HG03039 (cell line): ENCODE results near the gene THBD.

Experiments
- ATAC-seq: cut with Tn5 transposase; IDR thresholded peaks from one replicate; pipeline ENCODE4 v1.9.1; 2021; ENCODE audit warnings: mild to moderate bottlenecking, moderate library complexity; ENCODE audit not compliant: unreplicated experiment

THBD gene

GRCh38 chr20:23063581-23063980, 14.1 kb upstream of the THBD start:
- no peak for ATAC-seq

DNA sequence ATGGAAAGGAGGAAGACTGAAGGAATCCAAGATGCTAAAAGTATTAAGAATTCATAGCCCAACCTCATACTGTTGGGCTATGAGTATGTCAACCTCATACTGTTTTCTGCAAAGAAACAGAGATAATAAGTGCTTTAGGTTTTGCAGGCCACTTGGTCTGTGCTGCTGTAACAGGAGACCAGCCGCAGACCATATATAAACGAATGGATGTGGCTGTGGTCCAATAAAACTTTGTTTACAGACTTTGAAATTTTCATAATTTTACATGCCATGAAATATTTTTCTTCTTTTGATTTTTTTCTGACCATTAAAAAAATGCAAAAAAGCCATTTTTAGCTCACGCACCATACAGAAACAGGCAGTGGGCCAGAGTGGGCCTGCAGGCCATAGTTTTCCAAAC, 13.7 kb upstream of the THBD start:
- no peak for ATAC-seq

DNA sequence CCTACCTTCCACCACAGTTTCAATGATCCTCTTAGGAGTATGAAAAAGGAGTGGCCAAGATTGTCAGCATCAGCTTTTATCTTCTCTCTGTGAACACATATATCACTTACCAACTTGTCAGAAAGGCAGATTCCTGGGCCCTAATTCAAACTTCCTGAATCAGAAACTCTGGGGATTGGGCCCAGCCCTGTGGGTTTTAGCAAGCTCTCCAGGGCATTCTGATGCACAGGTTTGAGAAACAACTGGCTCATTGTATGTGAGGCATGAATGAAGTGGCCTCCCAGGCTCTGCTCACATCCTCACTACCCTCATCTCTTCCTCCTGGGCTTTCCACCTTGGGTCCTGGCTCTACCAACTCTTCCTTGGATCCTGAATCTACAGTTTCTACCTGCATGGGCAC, 13.2 kb upstream of the THBD start:
- ATAC-seq: no peak

DNA sequence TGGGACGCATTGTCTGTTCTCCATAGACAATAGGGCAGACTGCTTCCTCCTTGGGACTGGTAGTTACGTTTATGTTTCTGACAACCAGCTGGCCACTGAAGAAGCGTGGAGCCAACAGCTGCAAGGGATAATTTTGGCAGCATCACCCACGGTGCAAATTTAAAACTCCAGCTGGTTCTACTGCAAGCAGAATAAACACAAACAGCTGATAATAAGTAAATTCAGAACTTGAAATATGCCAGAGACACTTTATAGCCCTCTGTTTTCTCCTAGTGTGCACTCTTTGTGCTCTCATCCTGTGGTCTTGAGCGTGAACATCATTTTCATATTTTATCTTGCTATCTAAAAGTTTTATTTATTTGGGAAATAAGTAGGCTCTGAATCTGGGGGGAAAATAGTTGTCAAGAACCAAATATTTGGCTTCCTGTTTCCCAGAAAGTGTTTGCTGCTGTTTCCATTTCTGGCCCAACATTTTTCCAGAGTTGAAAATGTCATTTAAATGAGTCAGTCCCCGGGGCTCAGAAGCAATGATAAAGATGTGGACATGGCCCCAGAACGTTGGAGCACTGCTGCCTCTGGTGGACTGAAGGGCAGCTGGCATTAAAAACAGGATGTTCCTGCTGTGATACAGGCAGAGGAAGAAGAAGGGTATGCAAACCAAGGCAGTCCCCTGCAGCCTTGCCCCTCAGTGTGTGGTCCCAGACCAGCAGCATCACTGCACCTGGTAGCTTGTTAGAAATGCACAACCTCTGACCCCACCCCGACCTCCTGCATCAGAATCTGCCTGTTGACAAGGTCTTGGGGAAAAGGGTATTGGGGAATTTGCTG, 12.5 kb upstream of the THBD start:
- no peak for ATAC-seq

GRCh38 chr20:23061262-23061661, 11.8 kb upstream of the THBD start:
- no peak for ATAC-seq

DNA sequence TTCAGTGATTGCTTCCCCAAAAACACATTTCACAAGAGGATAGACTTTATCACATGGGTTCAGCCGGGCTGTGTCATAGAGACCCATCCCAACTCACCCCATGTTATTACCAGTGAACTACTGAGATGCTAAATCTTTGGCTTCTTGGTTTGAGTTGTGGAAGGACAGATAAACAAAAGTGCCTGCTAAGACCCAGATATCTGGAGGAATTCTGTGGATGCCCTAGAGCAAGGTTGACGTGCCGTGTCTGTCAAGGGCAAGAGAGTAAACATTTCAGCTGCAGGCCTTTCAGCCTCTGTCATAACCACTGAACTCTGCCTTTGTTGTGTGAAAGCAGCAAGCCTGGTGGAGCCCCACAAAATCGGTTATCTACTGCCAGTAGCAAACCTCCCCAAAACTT, 11.2 kb upstream of the THBD start:
- ATAC-seq: no peak

- no peak for ATAC-seq
These were observed 10.4 kb upstream of the THBD start for GRCh38 chr20:23059846-23060245.

DNA sequence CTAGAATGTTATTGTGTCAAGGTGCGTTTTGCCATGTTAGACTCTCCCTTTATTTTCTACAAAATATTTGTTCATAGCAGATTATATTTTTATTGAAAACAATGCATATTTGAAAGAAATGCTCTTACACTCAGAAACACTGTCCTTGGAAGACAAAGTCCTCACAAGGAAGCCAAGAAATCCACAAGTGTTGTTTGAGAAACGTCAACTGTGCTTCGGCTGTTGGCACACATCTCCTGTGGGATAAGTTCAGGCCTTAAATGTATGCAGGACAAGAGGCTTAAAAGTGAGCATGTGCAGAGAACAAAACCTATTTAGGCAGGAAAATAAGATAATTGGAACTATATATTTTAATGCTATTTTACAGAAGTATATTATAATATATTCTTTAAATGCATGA, 9.5 kb upstream of the THBD start:
- no peak for ATAC-seq

DNA sequence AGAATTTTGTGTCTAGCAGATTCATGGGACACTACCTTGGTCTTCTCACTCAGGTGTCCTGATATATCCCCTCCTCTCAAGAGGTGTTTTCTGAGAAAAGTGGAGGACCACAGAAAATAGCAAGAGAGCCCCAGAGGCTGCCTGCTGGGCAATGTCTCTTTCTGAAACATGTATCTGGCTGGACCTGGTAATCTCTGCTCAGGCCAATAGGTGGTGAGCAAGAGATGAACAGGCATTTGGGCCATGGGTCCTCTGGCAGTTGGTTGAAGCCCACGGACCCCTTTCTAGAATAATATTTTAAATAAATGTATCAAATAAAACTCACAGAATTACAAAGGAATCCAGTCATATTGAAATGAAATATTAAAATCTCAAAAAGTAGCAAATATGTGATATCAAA, 8.8 kb upstream of the THBD start:
- ATAC-seq: no peak

- no peak for ATAC-seq
These were observed 3.4 kb upstream of the THBD start for GRCh38 chr20:23052904-23053303.

GRCh38 chr20:23050847-23051627, 1.6 kb upstream of the THBD start:
- no peak for ATAC-seq

- no peak for ATAC-seq
These were observed 785 bp upstream of the THBD start for GRCh38 chr20:23050076-23050838.

DNA sequence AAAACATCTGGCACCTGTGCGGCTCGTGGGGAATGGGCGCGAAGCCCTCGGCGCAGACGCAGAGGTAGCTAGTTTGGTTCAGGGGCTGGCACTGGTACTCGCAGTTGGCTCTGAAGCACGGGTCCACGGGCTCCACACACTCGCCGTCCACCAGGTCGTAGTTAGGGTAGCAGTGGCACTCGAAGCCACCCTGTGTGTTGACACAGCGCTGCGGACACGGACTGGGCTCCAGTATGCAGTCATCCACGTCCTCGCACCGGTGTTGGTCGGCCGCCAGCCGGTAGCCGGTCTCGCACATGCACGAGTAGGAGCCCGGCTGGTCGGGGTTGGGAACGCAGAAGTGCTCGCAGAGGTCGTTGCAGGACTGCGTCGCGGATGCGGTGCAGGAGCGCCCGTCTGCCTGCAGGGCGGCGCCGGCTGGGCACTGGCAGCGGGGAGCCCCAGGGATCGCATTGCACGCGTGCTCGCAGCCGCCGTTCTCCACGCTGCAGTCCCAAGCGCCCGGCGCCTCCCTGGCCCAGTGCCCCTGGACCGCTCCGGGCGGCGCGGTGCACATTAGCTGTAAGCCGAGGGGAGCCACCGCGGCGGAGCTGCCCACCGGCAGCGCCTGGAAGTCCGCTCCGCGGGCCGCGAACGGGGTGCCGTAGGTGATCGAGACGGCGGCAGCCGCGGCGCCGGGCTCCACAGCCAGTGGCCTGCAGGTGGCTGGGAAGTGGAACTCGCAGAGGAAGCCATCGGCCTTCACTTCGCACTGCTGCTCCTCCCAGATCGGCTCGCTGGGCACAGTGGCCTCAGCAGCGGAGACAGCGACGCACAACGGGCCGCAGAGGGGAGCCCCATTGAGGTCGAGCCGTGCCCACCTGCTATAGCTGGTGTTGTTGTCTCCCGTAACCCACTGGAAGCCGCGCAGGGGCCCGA, 930 bp downstream of the THBD start:
- ATAC-seq: no peak

DNA sequence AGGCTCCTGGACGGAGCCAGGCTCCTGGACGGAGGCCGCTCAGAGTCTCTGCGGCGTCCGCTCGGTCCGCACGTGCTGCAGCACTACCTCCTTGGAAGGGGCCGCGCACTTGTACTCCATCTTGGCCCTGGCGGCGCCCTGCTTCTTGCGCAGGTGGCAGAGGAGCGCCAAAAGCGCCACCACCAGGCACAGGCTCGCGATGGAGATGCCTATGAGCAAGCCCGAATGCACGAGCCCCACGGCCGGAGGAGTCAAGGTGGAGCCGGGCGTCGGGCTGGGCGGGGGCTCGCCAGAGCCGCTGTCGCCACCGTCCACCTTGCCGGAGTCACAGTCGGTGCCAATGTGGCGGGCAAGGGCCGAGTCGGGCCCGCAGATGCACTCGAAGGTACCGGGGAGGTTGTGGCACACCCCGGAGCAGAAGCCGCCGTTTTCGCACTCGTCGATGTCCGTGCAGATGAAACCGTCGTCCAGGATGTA, 1.7 kb downstream of the THBD start:
- no peak for ATAC-seq

- no peak for ATAC-seq
These were observed 2.3 kb downstream of the THBD start for GRCh38 chr20:23047001-23047737.

GRCh38 chr20:23046431-23046830, 3.0 kb downstream of the THBD start:
- ATAC-seq: no peak

GRCh38 chr20:23043376-23043775, 6.1 kb downstream of the THBD start:
- no peak for ATAC-seq

DNA sequence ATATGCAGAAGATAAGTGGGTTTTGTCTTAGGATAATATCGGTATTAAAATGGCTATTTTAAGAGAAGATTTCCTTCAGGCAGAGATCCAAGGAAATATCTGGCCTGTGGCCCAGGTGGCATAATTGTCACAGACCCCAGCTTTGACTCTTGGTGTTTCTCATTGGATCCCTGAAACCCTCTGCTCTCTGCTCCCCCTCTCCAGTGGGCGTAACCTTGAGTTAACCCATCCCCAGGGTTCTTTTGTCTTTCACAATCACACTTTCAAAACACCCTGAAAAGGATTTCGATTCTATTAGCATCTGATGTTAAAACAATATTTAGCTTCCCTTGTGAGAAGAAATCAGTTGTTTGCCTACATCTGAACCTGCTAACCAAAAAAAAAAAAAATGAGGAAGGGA, 7.2 kb downstream of the THBD start:
- ATAC-seq: no peak

GRCh38 chr20:23039885-23040508, 9.5 kb downstream of the THBD start:
- ATAC-seq: no peak
